Heart right ventricle (tissue), 16 donors: ENCODE measurements around the gene CELF4. TPM values are rescaled to one million over a fixed set of nuclear protein-coding genes. Genes with fewer than 3 reads are reported as not detected.

Experiments used
- ATAC-seq, 8 donors: fragments of 200-7000 bp; cut with Tn5 transposase; one replicate each; pipeline ENCODE4 v1.9.1; 2020; ENCODE audit warnings: mild to moderate bottlenecking in 8 of 8, moderate library complexity in 8 of 8, moderate number of reproducible peaks in 1 of 8
- DNase-seq, 2 donors: peaks; one replicate each; pipeline ENCODE4 v3.0.0-alpha.2; 2020
- H3K27ac ChIP-seq, 10 donors: fragments of 200-600 bp; sonication (generic) in 2 of 10; one replicate each; pipeline versions ENCODE4 v1.5.0 to v1.8.0; 2020 to 2022; ENCODE audit warnings: mild to moderate bottlenecking in 3 of 10
- H3K27me3 ChIP-seq, 7 donors: fragments of 200-600 bp; one replicate each; pipeline ENCODE4 v1.8.0; 2021 to 2022; ENCODE audit warnings: mild to moderate bottlenecking in 2 of 7
- H3K36me3 ChIP-seq, 9 donors: fragments of 200-600 bp; sonication (generic) in 1 of 9; one replicate each; pipeline versions ENCODE4 v1.5.0 to v1.8.0; 2020 to 2022; ENCODE audit warnings: mild to moderate bottlenecking in 2 of 9
- H3K4me1 ChIP-seq, 9 donors: fragments of 200-600 bp; sonication (generic) in 1 of 9; one replicate each; pipeline versions ENCODE4 v1.5.0 to v1.8.0; 2020 to 2022; ENCODE audit warnings: mild to moderate bottlenecking in 4 of 9
- H3K4me3 ChIP-seq, 10 donors: fragments of 200-600 bp; sonication (generic) in 2 of 10; one replicate each; pipeline versions ENCODE4 v1.5.0 to v1.8.0; 2020 to 2022; ENCODE audit warnings: mild to moderate bottlenecking in 7 of 10, moderate library complexity in 2 of 10
- H3K9me3 ChIP-seq, 11 donors: fragments of 200-600 bp in 10 of 11; sonication (generic) in 2 of 11; one replicate each; pipeline versions ENCODE4 v1.5.0 to v1.8.0; 2013 to 2022; ENCODE audit warnings: mild to moderate bottlenecking in 2 of 11, control low read depth in 1 of 11, moderate library complexity in 1 of 11
- CTCF ChIP-seq, 9 donors: fragments of 200-600 bp; sonication (generic) in 2 of 9; IDR thresholded peaks; one replicate each; pipeline versions ENCODE4 v1.5.0 to v1.8.0; 2021 to 2022; ENCODE audit warnings: antibody characterized with exemption in 9 of 9, mild to moderate bottlenecking in 5 of 9, moderate library complexity in 1 of 9
- WGBS, 2 donors: extraction: QIAGEN DNeasy Blood & Tissue Kit; methylation state at CpG; one replicate each; pipeline ENCODE4 v1.1.7; 2013; ENCODE audit warnings: inconsistent platforms in 1 of 2; 5-methylcytosine and 5-hydroxymethylcytosine counted together
- intact Hi-C, 10 donors: fragments of 100-400 bp; cut with DNase I; formaldehyde crosslinking; loops; one replicate each; pipeline versions ENCODE4 v1.11.1 to v1.14.2; 2022
- polyA plus RNA-seq, 2 donors: library from polyadenylated mRNA; stranded (reverse); fragments of 200-250 nt; gene quantifications; one replicate each; pipeline ENCODE4 v1.2.3, GENCODE V29; 2013
- total RNA-seq, 10 donors: library from RNA; stranded (reverse); fragmentation: NEBNext Ultra II Directional in 3 of 10; extraction: Animal tissue kit (Norgen Biotek cat#: 25700) in 3 of 10; gene quantifications; one replicate each; pipeline versions ENCODE4 v1.2.1 to v1.2.4, GENCODE V29; 2021 to 2023
- donor health status: Arrhythmogenic right ventricular cardiomyopathy.
- donor health status: ischemic (EF 13 %, LVEDD 7.1; RV severe dilation, severe dysfunction).
- donor health status: healthy with polysubstance abuse.
- donor health status: DM: no; HTN: yes; CAD: no.
- donor health status: DM: no; HTN: no; CAD: no.
- donor health status: ischemic (EF 25% LVEDD 6.9; RV normal size, moderate dysfunction).
- donor health status: ischemic (EF 25% LVEDD 5.7; RV mildly dilated, moderate dysfunction).
- donor health status: healthy.
- donor health status: DM: yes; HTN: yes; CAD: no.
- donor health status: Ischemic cardiomyopathy.
- donor health status: ischemic (EF 35%, LVEDD 5.7; RV mildly dilated, moderate dysfunction).
- donor health status: nonischemic (EF 11% LVEDD 7.7; RV severe dilation, severe dysfunction).
- donor health status: DM: yes; HTN: yes; CAD: no.
- donor health status: PGD.
- donor health status: ischemic (EF 29% LVEDD 5.4; RV normal size, mild dysfunction).
- donor health status: nonischemic (EF 23%, LVEDD 6.1; RV moderate dilation, normal function).

CELF4 gene
- total and polyA plus RNA-seq, 12 donors: 0.07 to 1.2 (median 0.31) TPM; not detected in 1

- DNase-seq: no peak
- Histone ChIP-seq H3K36me3 (no peaks in the 10 kb centered on the region), H3K4me3 (no peak overlapping the region), H3K27ac (no peak overlapping the region), H3K4me1 (no peaks in the 10 kb centered on the region), H3K27me3 (peaks cover 0 to 44% (median 19%) of the 10 kb centered on the region in 7 donors), H3K9me3 (no peaks in the 10 kb centered on the region)
- TF ChIP-seq CTCF (IDR thresholded peaks at IDR 0.05): no peak
- ATAC-seq: no peak
- 52 to 70% methylated on average over 8 of the region's 8 CpGs for WGBS, 2 donors
- intact Hi-C loops: loop anchor here in 3 of 10 donors (5.0 to 10.0 kb wide), 2 partner anchors 41 to 89 kb away; no protein-coding TSS in a partner anchor
Observed at GRCh38 chr18:37473195-37473840, 92.3 kb downstream of the CELF4 start.

- H3K4me3 ChIP-seq: no peak overlapping the region
- H3K4me1 ChIP-seq: no peaks in the 10 kb centered on the region
- 61 to 64% methylated on average over 6 of the region's 6 CpGs for WGBS, 2 donors
- no peaks in the 10 kb centered on the region for H3K36me3 ChIP-seq
- no peak for TF ChIP-seq CTCF (IDR thresholded peaks at IDR 0.05)
- H3K27me3 ChIP-seq: peaks cover 0 to 29% (median 6%) of the 10 kb centered on the region in 7 donors
- H3K27ac ChIP-seq: no peak overlapping the region
- intact Hi-C loops: loop anchor here in 3 of 10 donors (5.0 to 10.0 kb wide), 2 partner anchors 39 to 87 kb away; no protein-coding TSS in a partner anchor
- DNase-seq (no peak), ATAC-seq (no peak)
- H3K9me3 ChIP-seq: no peaks in the 10 kb centered on the region
Observed at GRCh38 chr18:37471637-37472036, 94.0 kb downstream of the CELF4 start.

- H3K4me1 ChIP-seq: peaks cover 0 to 2% (median 0%) of the 10 kb centered on the region in 9 donors
- ATAC-seq (no peak), DNase-seq (no peak)
- 94 to 95% methylated on average over 2 of the region's 2 CpGs for WGBS, 2 donors
- H3K27me3 ChIP-seq: peaks cover 0 to 31% (median 3%) of the 10 kb centered on the region in 7 donors
- no peak overlapping the region for H3K4me3 ChIP-seq
- H3K9me3 ChIP-seq: no peaks in the 10 kb centered on the region
- H3K36me3 ChIP-seq: no peaks in the 10 kb centered on the region
- intact Hi-C loops: loop anchor here in 3 of 10 donors (5.0 to 10.0 kb wide), 2 partner anchors 39 to 86 kb away; no protein-coding TSS in a partner anchor
- no peak overlapping the region for H3K27ac ChIP-seq
- no peak for TF ChIP-seq CTCF (IDR thresholded peaks at IDR 0.05)
Observed at GRCh38 chr18:37470986-37471385, 94.6 kb downstream of the CELF4 start.

GRCh38 chr18:37467002-37467662 lies 98.5 kb downstream of the CELF4 start:
- H3K4me1 ChIP-seq: peaks cover 0 to 4% (median 0%) of the 10 kb centered on the region in 9 donors
- H3K4me3 ChIP-seq: no peak overlapping the region
- 75 to 84% methylated on average over 8 of the region's 8 CpGs for WGBS, 2 donors
- H3K9me3 ChIP-seq: no peaks in the 10 kb centered on the region
- DNase-seq (no peak), ATAC-seq (no peak)
- no peak for TF ChIP-seq CTCF (IDR thresholded peaks at IDR 0.05)
- peaks cover 0 to 29% (median 6%) of the 10 kb centered on the region in 7 donors for H3K27me3 ChIP-seq
- intact Hi-C loops: no loop called here
- H3K27ac ChIP-seq: no peak overlapping the region
- H3K36me3 ChIP-seq: no peaks in the 10 kb centered on the region
